Erythroblast (primary cell): ENCODE results near the gene TSPAN9.

Experiments
- GATA1 ChIP-seq: IDR thresholded peaks from 2 replicates; pipeline ENCODE4 v1.6.1; 2011; ENCODE audit warnings: low read depth, mild to moderate bottlenecking, control low read depth, low read length, moderate library complexity
- POLR2A ChIP-seq: IDR thresholded peaks from 2 replicates; pipeline ENCODE4 v1.6.1; 2011; ENCODE audit warnings: mild to moderate bottlenecking, low read length

DNA sequence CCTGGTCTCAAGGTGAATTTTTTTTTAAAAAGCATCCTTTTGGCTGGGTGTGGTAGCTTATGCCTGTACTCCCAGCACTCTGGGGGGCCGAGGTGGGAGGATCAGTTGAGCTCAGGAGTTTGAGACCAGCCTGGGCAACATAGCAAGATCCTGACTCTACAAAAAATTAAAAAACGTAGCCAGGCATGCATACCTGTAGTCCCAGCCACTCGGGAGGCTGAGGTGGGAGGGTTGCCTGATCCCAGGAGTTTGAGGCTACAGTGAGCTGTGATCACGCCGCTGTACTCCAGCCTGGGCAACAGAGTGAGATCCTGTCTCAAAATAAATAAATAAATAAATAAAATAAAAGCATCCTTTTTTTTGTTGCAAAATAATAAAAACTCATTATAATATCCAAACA, 12.4 kb downstream of the TSPAN9 start:
- no peak for TF ChIP-seq POLR2A
- no peak for TF ChIP-seq GATA1
